ENCODE data around the gene FRAT1.

FRAT1 gene

GRCh38 chr10:97307866-97308780 lies 10.9 kb upstream of the FRAT1 start:
- DNase-seq (ENCODE audit: low read depth in 2 of 2, low spot score in 1 of 2): no peak

GRCh38 chr10:97311111-97311626 lies 7.9 kb upstream of the FRAT1 start:
- DNase-seq (ENCODE audit: low read depth in 2 of 2, low spot score in 1 of 2): no peak

GRCh38 chr10:97312897-97313296 lies 6.2 kb upstream of the FRAT1 start:
- no peak for DNase-seq (ENCODE audit: low read depth in 2 of 2, low spot score in 1 of 2)

GRCh38 chr10:97314671-97315070 lies 4.4 kb upstream of the FRAT1 start:
- no peak for DNase-seq (ENCODE audit: low read depth in 2 of 2, low spot score in 1 of 2)

GRCh38 chr10:97319671-97320479 lies 804 bp downstream of the FRAT1 start:
- peak; percentile 34 to 37 for DNase-seq (ENCODE audit: low read depth in 2 of 2, low spot score in 1 of 2)

GRCh38 chr10:97320480-97321031 lies 1.5 kb downstream of the FRAT1 start:
- no peak for DNase-seq (ENCODE audit: low read depth in 2 of 2, low spot score in 1 of 2)

- no peak for DNase-seq (ENCODE audit: low read depth in 2 of 2, low spot score in 1 of 2)
These were observed 2.1 kb downstream of the FRAT1 start for GRCh38 chr10:97321032-97321803.

GRCh38 chr10:97321804-97322190 lies 2.7 kb downstream of the FRAT1 start:
- DNase-seq (ENCODE audit: low read depth in 2 of 2, low spot score in 1 of 2): no peak

- no peak for DNase-seq (ENCODE audit: low read depth in 2 of 2, low spot score in 1 of 2)
These were observed 4.4 kb downstream of the FRAT1 start for GRCh38 chr10:97323501-97323900.

- DNase-seq (ENCODE audit: low read depth in 2 of 2, low spot score in 1 of 2): no peak
These were observed 6.7 kb downstream of the FRAT1 start for GRCh38 chr10:97325754-97326153.

- DNase-seq (ENCODE audit: low read depth in 2 of 2, low spot score in 1 of 2): no peak
These were observed 8.6 kb downstream of the FRAT1 start for GRCh38 chr10:97327348-97328294.

GRCh38 chr10:97328646-97329453 lies 9.8 kb downstream of the FRAT1 start:
- no peak for DNase-seq (ENCODE audit: low read depth in 2 of 2, low spot score in 1 of 2)

GRCh38 chr10:97329766-97330165 lies 10.7 kb downstream of the FRAT1 start:
- no peak for DNase-seq (ENCODE audit: low read depth in 2 of 2, low spot score in 1 of 2)

GRCh38 chr10:97331153-97331703 lies 12.2 kb downstream of the FRAT1 start:
- no peak for DNase-seq (ENCODE audit: low read depth in 2 of 2, low spot score in 1 of 2)

GRCh38 chr10:97332591-97333350 lies 13.7 kb downstream of the FRAT1 start:
- DNase-seq (ENCODE audit: low read depth in 2 of 2, low spot score in 1 of 2): no peak

GRCh38 chr10:97333351-97333600 lies 14.2 kb downstream of the FRAT1 start:
- DNase-seq (ENCODE audit: low read depth in 2 of 2, low spot score in 1 of 2): no peak

GRCh38 chr10:97333601-97334369 lies 14.7 kb downstream of the FRAT1 start:
- DNase-seq (ENCODE audit: low read depth in 2 of 2, low spot score in 1 of 2): no peak

Measured in stimulated activated CD8-positive, alpha-beta memory T cell treated with anti-CD3 and anti-CD28 coated beads, Interleukin-4, amount 100 ng/mL, for 1 hour (primary cell).